Stimulated activated CD4-positive, alpha-beta T cell treated with anti-CD3 and anti-CD28 coated beads, TNF-alpha, amount 100 ng/mL, for 4 hours (primary cell): ENCODE results near the gene IGSF21.

Experiments
- DNase-seq, 3 experiments: peaks; one replicate each; pipeline ENCODE4 v3.0.0-alpha.2; 2020; ENCODE audit warnings: low read depth in 3 of 3

The IGSF21 gene

GRCh38 chr1:18097206-18097605, 10.4 kb upstream of the IGSF21 start:
- no peak for DNase-seq

GRCh38 chr1:18099026-18099425, 8.6 kb upstream of the IGSF21 start:
- DNase-seq = no peak

GRCh38 chr1:18100060-18100459, 7.5 kb upstream of the IGSF21 start:
- DNase-seq = no peak

GRCh38 chr1:18100491-18101063, 7.0 kb upstream of the IGSF21 start:
- DNase-seq = no peak

- no peak for DNase-seq
Observed at GRCh38 chr1:18101508-18101907, 6.1 kb upstream of the IGSF21 start.

GRCh38 chr1:18103788-18104421, 3.7 kb upstream of the IGSF21 start:
- DNase-seq = no peak

GRCh38 chr1:18104546-18105100, 3.0 kb upstream of the IGSF21 start:
- DNase-seq = no peak

- no peak for DNase-seq
Observed at GRCh38 chr1:18105196-18105595, 2.4 kb upstream of the IGSF21 start.

- no peak for DNase-seq
Observed at GRCh38 chr1:18108299-18109057, 880 bp downstream of the IGSF21 start.

- no peak for DNase-seq
Observed at GRCh38 chr1:18109058-18109755, 1.6 kb downstream of the IGSF21 start.

- DNase-seq = no peak
Observed at GRCh38 chr1:18109756-18110597, 2.4 kb downstream of the IGSF21 start.

- no peak for DNase-seq
Observed at GRCh38 chr1:18110598-18110939, 3.0 kb downstream of the IGSF21 start.

- DNase-seq = no peak
Observed at GRCh38 chr1:18110968-18111367, 3.4 kb downstream of the IGSF21 start.

GRCh38 chr1:18111605-18112297, 4.2 kb downstream of the IGSF21 start:
- DNase-seq = no peak

- DNase-seq = no peak
Observed at GRCh38 chr1:18112611-18113010, 5.0 kb downstream of the IGSF21 start.

- no peak for DNase-seq
Observed at GRCh38 chr1:18114726-18115410, 7.3 kb downstream of the IGSF21 start.

GRCh38 chr1:18116777-18117176, 9.2 kb downstream of the IGSF21 start:
- no peak for DNase-seq

GRCh38 chr1:18118078-18118477, 10.5 kb downstream of the IGSF21 start:
- no peak for DNase-seq

GRCh38 chr1:18118491-18118890, 10.9 kb downstream of the IGSF21 start:
- no peak for DNase-seq

- no peak for DNase-seq
Observed at GRCh38 chr1:18119289-18119688, 11.7 kb downstream of the IGSF21 start.
